ENCODE results near the gene DDX54. TPM values are rescaled to one million over a fixed set of nuclear protein-coding genes. Genes with fewer than 3 reads are reported as not detected.

Gene DDX54
- total RNA-seq, 4 donors from 2014 or later = 62.0 to 126 (median 66.5) TPM

GRCh38 chr12:113155646-113156045, 29.6 kb downstream of the DDX54 start:
- Histone ChIP-seq H3K4me1 (peaks cover 0 to 25% (median 10%) of the 10 kb centered on the region in 4 donors), H3K27ac (no peak overlapping the region), H3K36me3 (peaks cover 0 to 31% (median 0%) of the 10 kb centered on the region in 3 donors), H3K9me3 (no peaks in the 10 kb centered on the region), H3K27me3 (peaks cover 0 to 10% of the 10 kb centered on the region in 2 donors), H3K4me3 (no peak overlapping the region)
- no peak for DNase-seq
- no peak for TF ChIP-seq CTCF (IDR thresholded peaks at IDR 0.05)

- Histone ChIP-seq H3K4me3 (no peak overlapping the region), H3K4me1 (peaks cover 0 to 25% (median 10%) of the 10 kb centered on the region in 4 donors), H3K27ac (no peak overlapping the region), H3K9me3 (no peaks in the 10 kb centered on the region), H3K36me3 (peaks cover 0 to 25% (median 0%) of the 10 kb centered on the region in 3 donors), H3K27me3 (peaks cover 0 to 10% of the 10 kb centered on the region in 2 donors)
- DNase-seq = no peak
- TF ChIP-seq CTCF (IDR thresholded peaks at IDR 0.05) (no peak), POLR2A (IDR thresholded peaks at IDR 0.05) (no peak)
These were observed 30.2 kb downstream of the DDX54 start for GRCh38 chr12:113155060-113155459.

- peak overlapping the region in 3 of 4 donors; percentile 29 to 39 (median 36) for H3K4me3 ChIP-seq
- H3K9me3 ChIP-seq = no peaks in the 10 kb centered on the region
- peak in 1 of 3 donors; percentile 23 for DNase-seq
- peaks cover 0 to 25% (median 10%) of the 10 kb centered on the region in 4 donors for H3K4me1 ChIP-seq
- no peak overlapping the region for H3K27ac ChIP-seq
- peaks cover 0 to 10% of the 10 kb centered on the region in 2 donors for H3K27me3 ChIP-seq
- no peak for TF ChIP-seq POLR2A (IDR thresholded peaks at IDR 0.05)
- no peak for TF ChIP-seq CTCF (IDR thresholded peaks at IDR 0.05)
- peaks cover 0 to 19% (median 0%) of the 10 kb centered on the region in 3 donors for H3K36me3 ChIP-seq
These were observed 30.8 kb downstream of the DDX54 start for GRCh38 chr12:113154351-113154973.

GRCh38 chr12:113152835-113153814, 32.2 kb downstream of the DDX54 start:
- Histone ChIP-seq H3K4me1 (peaks cover 0 to 25% (median 10%) of the 10 kb centered on the region in 4 donors), H3K27ac (peak overlapping the region in 1 of 4 donors; percentile 63), H3K27me3 (peaks cover 0 to 10% of the 10 kb centered on the region in 2 donors), H3K36me3 (peaks cover 0 to 6% (median 0%) of the 10 kb centered on the region in 3 donors), H3K4me3 (peak overlapping the region; percentile 30 to 56 (median 52)), H3K9me3 (no peaks in the 10 kb centered on the region)
- peak; percentile 61 to 82 (median 76) for DNase-seq
- TF ChIP-seq POLR2A (IDR thresholded peaks at IDR 0.05) (no peak), CTCF (IDR thresholded peaks at IDR 0.05) (peak in 4 of 6 experiments; percentile 39 to 61 (median 53))

GRCh38 chr12:113152196-113152834, 33.0 kb downstream of the DDX54 start:
- H3K36me3 ChIP-seq = no peaks in the 10 kb centered on the region
- no peaks in the 10 kb centered on the region for H3K9me3 ChIP-seq
- H3K27me3 ChIP-seq = peaks cover 0 to 10% of the 10 kb centered on the region in 2 donors
- H3K4me3 ChIP-seq = peak overlapping the region; percentile 30 to 56 (median 52)
- DNase-seq = no peak
- no peak for TF ChIP-seq CTCF (IDR thresholded peaks at IDR 0.05)
- no peak for TF ChIP-seq POLR2A (IDR thresholded peaks at IDR 0.05)
- H3K27ac ChIP-seq = no peak overlapping the region
- peaks cover 0 to 25% (median 10%) of the 10 kb centered on the region in 4 donors for H3K4me1 ChIP-seq
